Colonic mucosa (tissue), 4 donors: ENCODE data around the gene BTBD8. TPM values are rescaled to one million over a fixed set of nuclear protein-coding genes. Genes with fewer than 3 reads are reported as not detected.

Experiments used
- DNase-seq: peaks from one replicate; pipeline ENCODE4 v3.0.0-alpha.2; 2020
- H3K27ac ChIP-seq: fragments of 200-600 bp; one replicate; pipeline ENCODE4 v1.8.0; 2021
- H3K27me3 ChIP-seq: fragments of 200-600 bp; one replicate; pipeline ENCODE4 v1.8.0; 2021
- H3K36me3 ChIP-seq: fragments of 200-600 bp; one replicate; pipeline ENCODE4 v1.8.0; 2021
- H3K4me1 ChIP-seq: fragments of 200-600 bp; one replicate; pipeline ENCODE4 v1.8.0; 2021; ENCODE audit warnings: mild to moderate bottlenecking
- H3K4me3 ChIP-seq: fragments of 200-600 bp; one replicate; pipeline ENCODE4 v1.8.0; 2021
- H3K9ac ChIP-seq, 2 donors: one replicate each; pipeline ENCODE4 v1.7.0; 2013; ENCODE audit warnings: control low read depth in 2 of 2, low read depth in 2 of 2, low read length in 2 of 2
- H3K9me3 ChIP-seq: fragments of 200-600 bp; one replicate; pipeline ENCODE4 v1.8.0; 2021
- intact Hi-C: fragments of 100-400 bp; cut with DNase I; formaldehyde crosslinking; loops from one replicate; pipeline ENCODE4 v1.14.1; 2022
- total RNA-seq, 2 donors: library from RNA; stranded (reverse); fragmentation: NEBNext Ultra II Directional in 1 of 2; extraction: Animal tissue kit (Norgen Biotek cat#: 25700) in 1 of 2; gene quantifications; one replicate each; pipeline ENCODE4 v1.2.1, GENCODE V29; 2021
- TF ChIP-seq, protein P1 (sequence below): fragments of 200-600 bp; IDR thresholded peaks from one replicate; pipeline ENCODE4 v1.8.0; 2022; ENCODE audit warnings: antibody characterized with exemption, mild to moderate bottlenecking
- donor health status: healthy.
- donor health status: DM: no; HTN: no; CAD: no.
- donor health status: DM: no; HTN: no; CAD: no.

Gene BTBD8
- total RNA-seq, 2 donors from 2014 or later = 3.1 to 4.1 TPM

- Histone ChIP-seq H3K27ac (no peak overlapping the region), H3K27me3 (no peaks in the 10 kb centered on the region), H3K4me3 (no peak overlapping the region), H3K9me3 (no peaks in the 10 kb centered on the region), H3K36me3 (no peaks in the 10 kb centered on the region), H3K4me1 (no peaks in the 10 kb centered on the region), H3K9ac (no peak overlapping the region)
- TF ChIP-seq, protein P1, sequence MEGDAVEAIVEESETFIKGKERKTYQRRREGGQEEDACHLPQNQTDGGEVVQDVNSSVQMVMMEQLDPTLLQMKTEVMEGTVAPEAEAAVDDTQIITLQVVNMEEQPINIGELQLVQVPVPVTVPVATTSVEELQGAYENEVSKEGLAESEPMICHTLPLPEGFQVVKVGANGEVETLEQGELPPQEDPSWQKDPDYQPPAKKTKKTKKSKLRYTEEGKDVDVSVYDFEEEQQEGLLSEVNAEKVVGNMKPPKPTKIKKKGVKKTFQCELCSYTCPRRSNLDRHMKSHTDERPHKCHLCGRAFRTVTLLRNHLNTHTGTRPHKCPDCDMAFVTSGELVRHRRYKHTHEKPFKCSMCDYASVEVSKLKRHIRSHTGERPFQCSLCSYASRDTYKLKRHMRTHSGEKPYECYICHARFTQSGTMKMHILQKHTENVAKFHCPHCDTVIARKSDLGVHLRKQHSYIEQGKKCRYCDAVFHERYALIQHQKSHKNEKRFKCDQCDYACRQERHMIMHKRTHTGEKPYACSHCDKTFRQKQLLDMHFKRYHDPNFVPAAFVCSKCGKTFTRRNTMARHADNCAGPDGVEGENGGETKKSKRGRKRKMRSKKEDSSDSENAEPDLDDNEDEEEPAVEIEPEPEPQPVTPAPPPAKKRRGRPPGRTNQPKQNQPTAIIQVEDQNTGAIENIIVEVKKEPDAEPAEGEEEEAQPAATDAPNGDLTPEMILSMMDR = no peak
- intact Hi-C loops = no loop called here
- DNase-seq = no peak
Measured at GRCh38 chr1:92040971-92041370, 39.2 kb upstream of the BTBD8 start.

- no peaks in the 10 kb centered on the region for H3K27me3 ChIP-seq
- no peak overlapping the region for H3K9ac ChIP-seq
- TF ChIP-seq, protein P1 = no peak
- intact Hi-C loops = no loop called here
- H3K4me1 ChIP-seq = no peaks in the 10 kb centered on the region
- no peak for DNase-seq
- no peak overlapping the region for H3K4me3 ChIP-seq
- no peaks in the 10 kb centered on the region for H3K9me3 ChIP-seq
- H3K27ac ChIP-seq = no peak overlapping the region
- H3K36me3 ChIP-seq = no peaks in the 10 kb centered on the region
Measured at GRCh38 chr1:92043621-92044020, 36.5 kb upstream of the BTBD8 start.

DNA sequence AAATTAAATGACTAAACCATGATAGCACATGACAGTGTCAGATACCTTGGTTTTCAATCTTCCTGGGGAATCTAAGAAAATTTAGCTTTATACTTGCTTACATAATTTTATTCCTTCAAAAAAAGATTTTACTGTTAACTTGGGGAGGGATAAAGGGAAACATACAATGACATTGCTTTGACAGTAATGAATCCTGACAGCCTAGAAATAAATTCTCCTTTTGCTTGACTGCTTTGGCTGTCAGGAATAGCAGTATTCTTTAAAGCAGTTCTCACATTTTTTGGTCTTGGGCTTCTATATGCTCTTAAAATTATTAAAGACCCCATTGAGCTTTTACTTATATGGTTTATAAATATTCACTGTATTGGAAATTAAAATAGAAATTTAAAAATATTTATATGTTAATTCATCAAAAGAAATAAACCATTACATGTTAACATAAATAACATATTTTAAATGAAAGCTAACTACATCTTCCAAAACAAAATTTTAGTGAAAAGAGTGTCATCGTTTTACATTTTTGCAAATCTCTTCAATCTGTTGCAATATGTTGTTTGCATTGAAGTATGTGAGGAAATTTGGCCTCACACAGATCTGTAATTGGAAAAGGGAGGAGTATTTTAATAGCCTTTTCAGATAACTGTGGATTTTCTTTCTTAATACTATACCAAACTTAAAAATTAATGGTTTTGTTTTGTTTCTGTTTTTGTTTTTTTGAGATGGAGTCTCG, 34.2 kb upstream of the BTBD8 start:
- no peak overlapping the region for H3K9ac ChIP-seq
- H3K9me3 ChIP-seq = no peaks in the 10 kb centered on the region
- no peaks in the 10 kb centered on the region for H3K36me3 ChIP-seq
- no peaks in the 10 kb centered on the region for H3K4me1 ChIP-seq
- no peak overlapping the region for H3K4me3 ChIP-seq
- H3K27ac ChIP-seq = no peak overlapping the region
- intact Hi-C loops = no loop called here
- TF ChIP-seq, protein P1 = no peak
- DNase-seq = no peak
- no peaks in the 10 kb centered on the region for H3K27me3 ChIP-seq

- no peaks in the 10 kb centered on the region for H3K9me3 ChIP-seq
- DNase-seq = no peak
- no peaks in the 10 kb centered on the region for H3K4me1 ChIP-seq
- H3K4me3 ChIP-seq = no peak overlapping the region
- no peak overlapping the region for H3K9ac ChIP-seq
- TF ChIP-seq, protein P1 = no peak
- H3K36me3 ChIP-seq = no peaks in the 10 kb centered on the region
- no peak overlapping the region for H3K27ac ChIP-seq
- H3K27me3 ChIP-seq = no peaks in the 10 kb centered on the region
- intact Hi-C loops = no loop called here
Measured at GRCh38 chr1:92051948-92052347, 28.2 kb upstream of the BTBD8 start.

- TF ChIP-seq, protein P1 = no peak
- Histone ChIP-seq H3K27me3 (no peaks in the 10 kb centered on the region), H3K9ac (no peak overlapping the region), H3K36me3 (no peaks in the 10 kb centered on the region), H3K9me3 (no peaks in the 10 kb centered on the region), H3K4me1 (no peaks in the 10 kb centered on the region), H3K4me3 (no peak overlapping the region), H3K27ac (no peak overlapping the region)
- intact Hi-C loops = no loop called here
- no peak for DNase-seq
Measured at GRCh38 chr1:92065042-92065441, 15.1 kb upstream of the BTBD8 start.
